CD8-positive, alpha-beta memory T cell (primary cell): ENCODE measurements around the gene ITGAD. TPM values are rescaled to one million over a fixed set of nuclear protein-coding genes. Genes with fewer than 3 reads are reported as not detected.
A peak's percentile ranks its signal among the peaks of the same experiment; 100 is the strongest.
"Not testable (repeated sequence)": the region's sequence is repeated elsewhere in the genome, so short reads cannot be mapped to it uniquely, and the experiment has no call there.

Experiments used
- CTCF ChIA-PET: fragments of 350-600 bp; sonication (Branson Sonifier 250); formaldehyde crosslinking; loops from one replicate; lab custom pipeline; 2021; ENCODE audit warnings: antibody characterized with exemption; lab: Charles Lee
- POLR2A ChIA-PET: fragments of 350-600 bp; sonication (Branson Sonifier 250); formaldehyde crosslinking; loops from one replicate; lab custom pipeline; 2021; ENCODE audit warnings: antibody characterized with exemption; lab: Charles Lee
- DNase-seq, 5 donors: peaks; one replicate each; pipeline versions ENCODE4 v3.0.0 to v3.0.0-alpha.2; 2020 to 2022; ENCODE audit warnings: mixed read lengths in 1 of 5
- H3K27ac ChIP-seq: one replicate; pipeline ENCODE4 v1.7.0; 2013; ENCODE audit warnings: low read depth, mild to moderate bottlenecking, low read length, moderate library complexity
- H3K27me3 ChIP-seq: 2 replicates; pipeline ENCODE4 v1.7.0; 2013; ENCODE audit warnings: low read length, mild to moderate bottlenecking; ENCODE audit not compliant: insufficient read depth, poor library complexity, severe bottlenecking
- H3K36me3 ChIP-seq: 2 replicates; pipeline ENCODE4 v1.7.0; 2013; ENCODE audit warnings: mild to moderate bottlenecking, low read length, moderate library complexity; ENCODE audit not compliant: insufficient read depth
- H3K4me1 ChIP-seq: 2 replicates; pipeline ENCODE4 v1.7.0; 2013; ENCODE audit warnings: mild to moderate bottlenecking, low read length, moderate library complexity; ENCODE audit not compliant: insufficient read depth
- H3K4me3 ChIP-seq: 2 replicates; pipeline ENCODE4 v1.7.0; 2013; ENCODE audit warnings: mild to moderate bottlenecking, low read length
- H3K9me3 ChIP-seq: 2 replicates; pipeline ENCODE4 v1.7.0; 2013; ENCODE audit warnings: mild to moderate bottlenecking, low read length
- H3K27ac Mint-ChIP-seq, 8 donors: one replicate each; pipeline ENCODE4 v1.8.0; 2020 to 2021; ENCODE audit warnings: mixed read lengths in 8 of 8, mild to moderate bottlenecking in 6 of 8, inconsistent platforms in 3 of 8, moderate library complexity in 3 of 8
- H3K27me3 Mint-ChIP-seq, 2 donors: one replicate each; pipeline ENCODE4 v1.8.0; 2020 to 2021; ENCODE audit warnings: mixed read lengths in 2 of 2, mild to moderate bottlenecking in 1 of 2, moderate library complexity in 1 of 2
- H3K36me3 Mint-ChIP-seq, 3 donors: one replicate each; pipeline ENCODE4 v1.8.0; 2020 to 2021; ENCODE audit warnings: mixed read lengths in 3 of 3, inconsistent platforms in 1 of 3, mild to moderate bottlenecking in 1 of 3
- H3K4me1 Mint-ChIP-seq, 3 donors: one replicate each; pipeline ENCODE4 v1.8.0; 2020 to 2021; ENCODE audit warnings: mixed read lengths in 3 of 3, inconsistent platforms in 1 of 3, mild to moderate bottlenecking in 1 of 3
- H3K4me3 Mint-ChIP-seq, 7 donors: one replicate each; pipeline ENCODE4 v1.8.0; 2020 to 2021; ENCODE audit warnings: mixed read lengths in 7 of 7, mild to moderate bottlenecking in 6 of 7, moderate library complexity in 4 of 7, inconsistent platforms in 2 of 7
- H3K9me3 Mint-ChIP-seq, 5 donors: one replicate each; pipeline ENCODE4 v1.8.0; 2020 to 2022; ENCODE audit warnings: mixed read lengths in 5 of 5, mild to moderate bottlenecking in 3 of 5, moderate library complexity in 2 of 5, inconsistent platforms in 1 of 5
- polyA plus RNA-seq: library from polyadenylated mRNA; unstranded; fragments of 300-500 nt; fragmentation: Illumina TruSeq; gene quantifications from one replicate; pipeline ENCODE4 v1.2.3, GENCODE V29; 2021
- total RNA-seq, 2 experiments: library from RNA; stranded (reverse); gene quantifications; one replicate each; pipeline ENCODE4 v1.2.3, GENCODE V29; 2021

ITGAD gene
- total and polyA plus RNA-seq, 3 experiments from 2014 or later, result 0.12 TPM; not detected in 2

- Mint-ChIP-seq H3K27me3 (peaks cover 0 to 4% of the 10 kb centered on the region in 2 donors), H3K4me3 (peak overlapping the region in 1 of 7 donors; percentile 58), H3K4me1 (peaks cover 4 to 19% (median 16%) of the 10 kb centered on the region in 3 donors), H3K9me3 (no peaks in the 10 kb centered on the region), H3K36me3 (no peaks in the 10 kb centered on the region), H3K27ac (peak overlapping the region in 1 of 8 donors; percentile 68)
- CTCF ChIA-PET, result interaction anchor here (1.3 to 1.5 kb wide), 2 partner anchors 14 to 287 kb away, joined by 4 to 5 read pairs; partner anchors contain the start of gene ZNF843
- Histone ChIP-seq H3K36me3 (no peaks in the 10 kb centered on the region), H3K4me3 (no peak overlapping the region), H3K4me1 (peaks cover 5% of the 10 kb centered on the region), H3K9me3 (no peaks in the 10 kb centered on the region), H3K27ac (no peak overlapping the region), H3K27me3 (no peaks in the 10 kb centered on the region)
- DNase-seq, result no peak
- POLR2A ChIA-PET, result no interaction called here
Observed at GRCh38 chr16:31429314-31429713, 36.2 kb downstream of the ITGAD start.

GRCh38 chr16:31429796-31430195 is 36.7 kb downstream of the ITGAD start:
- Histone ChIP-seq H3K4me1 (peaks cover 5% of the 10 kb centered on the region), H3K36me3 (no peaks in the 10 kb centered on the region), H3K27ac (no peak overlapping the region), H3K27me3 (no peaks in the 10 kb centered on the region), H3K9me3 (no peaks in the 10 kb centered on the region), H3K4me3 (no peak overlapping the region)
- peaks cover 0 to 4% of the 10 kb centered on the region in 2 donors for H3K27me3 Mint-ChIP-seq
- ChIA-PET POLR2A (no interaction called here), CTCF (interaction anchor here (1.1 to 1.5 kb wide), 3 partner anchors 13 to 287 kb away, joined by 3 to 5 read pairs (median 4); partner anchors contain the start of gene ZNF843)
- H3K4me1 Mint-ChIP-seq, result peaks cover 4 to 19% (median 16%) of the 10 kb centered on the region in 3 donors
- no peak overlapping the region for H3K4me3 Mint-ChIP-seq
- H3K36me3 Mint-ChIP-seq, result no peaks in the 10 kb centered on the region
- no peak overlapping the region for H3K27ac Mint-ChIP-seq
- H3K9me3 Mint-ChIP-seq, result no peaks in the 10 kb centered on the region
- no peak for DNase-seq

GRCh38 chr16:31430380-31431052 is 37.4 kb downstream of the ITGAD start:
- no peak overlapping the region for H3K27ac ChIP-seq
- peaks cover 5% of the 10 kb centered on the region for H3K4me1 ChIP-seq
- no peaks in the 10 kb centered on the region for H3K9me3 ChIP-seq
- peaks cover 4 to 19% (median 16%) of the 10 kb centered on the region in 3 donors for H3K4me1 Mint-ChIP-seq
- no peaks in the 10 kb centered on the region for H3K27me3 ChIP-seq
- DNase-seq, result no peak
- CTCF ChIA-PET, result interaction anchor here (1.1 to 1.3 kb wide), 3 partner anchors 10 to 288 kb away, joined by 3 to 4 read pairs (median 3); no protein-coding TSS in a partner anchor
- no peaks in the 10 kb centered on the region for H3K36me3 Mint-ChIP-seq
- POLR2A ChIA-PET, result no interaction called here
- H3K27me3 Mint-ChIP-seq, result peaks cover 0 to 4% of the 10 kb centered on the region in 2 donors
- H3K4me3 ChIP-seq, result no peak overlapping the region
- no peaks in the 10 kb centered on the region for H3K9me3 Mint-ChIP-seq
- H3K4me3 Mint-ChIP-seq, result no peak overlapping the region
- H3K36me3 ChIP-seq, result no peaks in the 10 kb centered on the region
- H3K27ac Mint-ChIP-seq, result peak overlapping the region in 2 of 8 donors; percentile 58 to 71

- Histone ChIP-seq H3K36me3 (no peaks in the 10 kb centered on the region), H3K4me1 (no peaks in the 10 kb centered on the region), H3K9me3 (no peaks in the 10 kb centered on the region), H3K27ac (no peak overlapping the region), H3K4me3 (no peak overlapping the region), H3K27me3 (no peaks in the 10 kb centered on the region)
- no peak for DNase-seq
- Mint-ChIP-seq H3K4me1 (peaks cover 9 to 12% (median 11%) of the 10 kb centered on the region in 3 donors), H3K4me3 (no peak overlapping the region), H3K9me3 (no peaks in the 10 kb centered on the region), H3K36me3 (no peaks in the 10 kb centered on the region), H3K27ac (no peak overlapping the region), H3K27me3 (no peaks in the 10 kb centered on the region)
- ChIA-PET CTCF (no interaction called here), POLR2A (no interaction called here)
Observed at GRCh38 chr16:31435341-31436220, 42.4 kb downstream of the ITGAD start.

GRCh38 chr16:31436221-31437045 is 43.3 kb downstream of the ITGAD start:
- H3K9me3 Mint-ChIP-seq, result no peaks in the 10 kb centered on the region
- no peaks in the 10 kb centered on the region for H3K27me3 Mint-ChIP-seq
- Histone ChIP-seq H3K36me3 (no peaks in the 10 kb centered on the region), H3K27ac (no peak overlapping the region), H3K4me1 (no peaks in the 10 kb centered on the region), H3K27me3 (no peaks in the 10 kb centered on the region), H3K9me3 (no peaks in the 10 kb centered on the region), H3K4me3 (no peak overlapping the region)
- peaks cover 8 to 9% (median 9%) of the 10 kb centered on the region in 3 donors for H3K4me1 Mint-ChIP-seq
- H3K36me3 Mint-ChIP-seq, result no peaks in the 10 kb centered on the region
- POLR2A ChIA-PET, result no interaction called here
- CTCF ChIA-PET, result no interaction called here
- peak overlapping the region in 1 of 8 donors; percentile 57 for H3K27ac Mint-ChIP-seq
- DNase-seq, result no peak
- H3K4me3 Mint-ChIP-seq, result no peak overlapping the region

- no peak for DNase-seq
- no peak overlapping the region for H3K27ac ChIP-seq
- peaks cover 12 to 19% (median 18%) of the 10 kb centered on the region in 3 donors for H3K4me1 Mint-ChIP-seq
- H3K4me1 ChIP-seq, result no peaks in the 10 kb centered on the region
- H3K9me3 Mint-ChIP-seq, result no peaks in the 10 kb centered on the region
- peaks cover 0 to 2% (median 0%) of the 10 kb centered on the region in 3 donors for H3K36me3 Mint-ChIP-seq
- no peak overlapping the region for H3K4me3 Mint-ChIP-seq
- peaks cover 0 to 1% of the 10 kb centered on the region in 2 donors for H3K27me3 Mint-ChIP-seq
- H3K36me3 ChIP-seq, result no peaks in the 10 kb centered on the region
- CTCF ChIA-PET, result no interaction called here
- H3K27me3 ChIP-seq, result no peaks in the 10 kb centered on the region
- peak overlapping the region in 1 of 8 donors; percentile 1 for H3K27ac Mint-ChIP-seq
- POLR2A ChIA-PET, result no interaction called here
- no peak overlapping the region for H3K4me3 ChIP-seq
- no peaks in the 10 kb centered on the region for H3K9me3 ChIP-seq
Observed at GRCh38 chr16:31438414-31438813, 45.3 kb downstream of the ITGAD start.

GRCh38 chr16:31439023-31439422 is 45.9 kb downstream of the ITGAD start:
- H3K4me1 Mint-ChIP-seq, result peaks cover 12 to 19% (median 18%) of the 10 kb centered on the region in 3 donors
- POLR2A ChIA-PET, H3K36me3 ChIP-seq, H3K27me3 Mint-ChIP-seq, H3K27me3 ChIP-seq, DNase-seq, H3K27ac Mint-ChIP-seq, H3K4me1 ChIP-seq, H3K4me3 ChIP-seq, H3K36me3 Mint-ChIP-seq, H3K9me3 Mint-ChIP-seq, CTCF ChIA-PET, H3K9me3 ChIP-seq, H3K27ac ChIP-seq: not testable (repeated sequence)
- H3K4me3 Mint-ChIP-seq, result peak overlapping the region in 1 of 7 donors; percentile 55
